Raji (cell line): ENCODE results near the gene PTGIR.

Experiments
- POLR2A ChIP-seq: IDR thresholded peaks from 2 replicates; pipeline ENCODE4 v1.6.1; 2011; ENCODE audit warnings: low read depth, low read length, control low read depth; ENCODE audit not compliant: insufficient read depth

Gene PTGIR

GRCh38 chr19:46610413-46610775 lies 14.5 kb downstream of the PTGIR start:
- no peak for TF ChIP-seq POLR2A

DNA sequence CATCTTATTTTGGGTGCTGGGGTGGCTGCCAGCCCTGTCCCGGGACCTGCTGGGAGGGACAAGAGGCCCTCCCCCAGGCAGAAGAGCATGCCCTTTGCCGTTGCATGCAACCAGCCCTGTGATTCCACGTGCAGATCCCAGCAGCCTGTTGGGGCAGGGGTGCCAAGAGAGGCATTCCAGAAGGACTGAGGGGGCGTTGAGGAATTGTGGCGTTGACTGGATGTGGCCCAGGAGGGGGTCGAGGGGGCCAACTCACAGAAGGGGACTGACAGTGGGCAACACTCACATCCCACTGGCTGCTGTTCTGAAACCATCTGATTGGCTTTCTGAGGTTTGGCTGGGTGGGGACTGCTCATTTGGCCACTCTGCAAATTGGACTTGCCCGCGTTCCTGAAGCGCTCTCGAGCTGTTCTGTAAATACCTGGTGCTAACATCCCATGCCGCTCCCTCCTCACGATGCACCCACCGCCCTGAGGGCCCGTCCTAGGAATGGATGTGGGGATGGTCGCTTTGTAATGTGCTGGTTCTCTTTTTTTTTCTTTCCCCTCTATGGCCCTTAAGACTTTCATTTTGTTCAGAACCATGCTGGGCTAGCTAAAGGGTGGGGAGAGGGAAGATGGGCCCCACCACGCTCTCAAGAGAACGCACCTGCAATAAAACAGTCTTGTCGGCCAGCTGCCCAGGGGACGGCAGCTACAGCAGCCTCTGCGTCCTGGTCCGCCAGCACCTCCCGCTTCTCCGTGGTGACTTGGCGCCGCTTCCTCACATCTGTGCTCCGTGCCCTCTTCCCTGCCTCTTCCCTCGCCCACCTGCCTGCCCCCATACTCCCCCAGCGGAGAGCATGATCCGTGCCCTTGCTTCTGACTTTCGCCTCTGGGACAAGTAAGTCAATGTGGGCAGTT lies 15.1 kb downstream of the PTGIR start:
- TF ChIP-seq POLR2A, result no peak

DNA sequence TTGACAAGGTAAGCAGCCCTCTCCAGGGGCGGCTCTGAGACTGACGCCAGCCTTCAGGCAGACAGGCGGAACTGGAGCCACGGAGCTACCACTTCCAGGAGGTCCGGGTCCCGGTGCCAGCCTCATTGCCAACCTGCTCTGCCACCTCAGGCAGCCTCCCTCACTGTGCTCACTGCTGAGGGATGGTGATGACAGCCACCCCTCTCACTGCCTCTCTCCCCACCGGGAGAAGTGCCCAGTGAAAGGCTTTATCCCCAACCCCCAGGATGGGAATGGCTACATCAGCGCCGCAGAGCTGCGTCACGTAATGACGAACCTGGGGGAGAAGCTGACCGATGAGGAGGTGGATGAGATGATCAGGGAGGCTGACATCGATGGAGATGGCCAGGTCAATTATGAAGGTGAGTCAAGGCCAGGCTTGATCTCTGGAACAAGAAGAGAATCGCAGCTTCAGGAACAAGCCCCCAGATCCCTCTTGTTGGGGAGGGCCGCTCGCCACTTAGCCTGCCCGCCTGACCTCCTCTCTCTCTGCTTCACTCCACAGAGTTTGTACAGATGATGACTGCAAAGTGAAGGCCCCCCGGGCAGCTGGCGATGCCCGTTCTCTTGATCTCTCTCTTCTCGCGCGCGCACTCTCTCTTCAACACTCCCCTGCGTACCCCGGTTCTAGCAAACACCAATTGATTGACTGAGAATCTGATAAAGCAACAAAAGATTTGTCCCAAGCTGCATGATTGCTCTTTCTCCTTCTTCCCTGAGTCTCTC lies 16.1 kb downstream of the PTGIR start:
- TF ChIP-seq POLR2A, result no peak

DNA sequence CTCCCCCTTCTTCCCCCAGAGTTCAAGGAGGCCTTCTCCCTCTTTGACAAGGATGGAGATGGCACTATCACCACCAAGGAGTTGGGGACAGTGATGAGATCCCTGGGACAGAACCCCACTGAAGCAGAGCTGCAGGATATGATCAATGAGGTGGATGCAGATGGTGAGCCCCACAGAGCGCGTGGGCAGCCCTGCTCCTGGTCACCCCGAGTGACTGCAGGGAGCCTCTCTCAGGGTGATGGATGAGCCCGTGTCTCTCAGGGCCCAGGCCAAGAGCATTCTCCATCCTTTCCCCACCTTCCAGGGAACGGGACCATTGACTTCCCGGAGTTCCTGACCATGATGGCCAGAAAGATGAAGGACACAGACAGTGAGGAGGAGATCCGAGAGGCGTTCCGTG lies 16.7 kb downstream of the PTGIR start:
- TF ChIP-seq POLR2A, result no peak

DNA sequence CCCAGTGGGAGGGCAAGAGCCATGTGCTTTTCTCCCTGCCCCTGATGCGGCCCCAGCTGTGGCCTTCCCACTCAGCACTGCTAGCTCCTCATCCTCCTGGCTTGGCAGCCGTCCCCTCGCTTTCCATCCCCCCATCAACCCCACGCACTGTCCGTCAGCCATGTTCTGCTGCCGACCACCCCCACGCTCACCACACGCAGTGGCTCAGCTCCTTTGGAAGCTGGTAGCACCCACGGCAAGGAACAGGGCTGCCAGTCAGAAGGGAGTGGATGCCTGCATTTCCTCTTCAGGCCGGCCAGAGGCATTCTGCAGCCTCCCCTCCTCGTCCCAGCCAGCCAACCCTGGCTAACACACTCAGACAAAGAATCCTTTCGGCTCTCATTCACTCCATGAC lies 17.4 kb downstream of the PTGIR start:
- TF ChIP-seq POLR2A, result no peak

- TF ChIP-seq POLR2A, result no peak
These were observed 18.0 kb downstream of the PTGIR start for GRCh38 chr19:46606681-46607447.

- no peak for TF ChIP-seq POLR2A
These were observed 18.9 kb downstream of the PTGIR start for GRCh38 chr19:46606019-46606418.

GRCh38 chr19:46605356-46605821 lies 19.5 kb downstream of the PTGIR start:
- no peak for TF ChIP-seq POLR2A

DNA sequence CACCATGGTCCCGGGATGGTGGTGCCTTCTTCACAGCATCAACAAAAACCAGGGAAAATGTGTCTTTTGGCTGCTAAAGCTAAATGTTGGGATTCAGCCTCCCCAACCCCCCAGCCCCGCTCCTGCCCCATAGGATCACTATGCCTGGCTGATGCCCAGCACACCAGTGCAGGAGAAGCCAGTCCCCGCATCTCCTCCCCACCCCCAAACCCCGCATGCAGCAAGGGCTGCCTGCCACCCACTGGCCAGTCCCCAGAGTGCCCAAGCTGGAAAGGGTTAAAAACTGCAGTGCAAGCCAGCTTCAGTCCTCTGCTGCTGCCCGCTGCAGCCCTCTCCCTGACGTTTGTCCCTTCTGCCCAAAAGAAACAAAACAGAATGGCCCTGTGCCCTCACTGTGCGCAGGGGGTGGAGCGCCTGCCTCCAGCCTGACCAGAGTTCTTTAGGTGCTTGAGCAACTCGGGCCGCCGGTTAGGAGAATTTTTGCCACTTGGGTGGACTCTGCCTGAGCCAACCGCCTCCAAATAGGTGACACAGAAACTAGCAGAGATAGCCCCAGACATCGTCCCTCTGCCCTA lies 20.0 kb downstream of the PTGIR start:
- TF ChIP-seq POLR2A, result no peak

DNA sequence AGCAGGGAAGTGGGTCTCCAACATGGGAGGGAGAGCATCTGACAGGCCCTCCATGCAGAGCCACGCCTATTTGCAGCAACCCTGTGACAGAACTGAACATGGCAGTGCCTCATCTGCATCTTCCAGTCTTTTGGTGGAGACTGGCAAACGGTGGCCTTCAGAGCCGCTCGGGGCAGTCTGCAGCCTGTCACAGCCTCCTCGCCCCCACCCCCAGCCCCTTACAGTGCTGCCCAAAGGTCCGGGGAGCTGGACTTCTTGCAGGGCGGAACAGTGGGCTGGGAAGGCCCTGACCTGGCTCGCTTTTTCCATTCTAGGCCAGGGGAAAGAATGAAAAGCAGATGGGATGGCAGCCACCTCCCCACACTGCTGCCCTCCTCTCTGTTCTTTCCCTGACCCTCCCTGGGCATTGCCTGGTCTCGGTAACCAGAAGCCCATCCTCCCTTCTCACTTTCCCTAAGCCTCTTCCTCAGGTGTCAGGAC lies 21.1 kb downstream of the PTGIR start:
- TF ChIP-seq POLR2A, result no peak

- no peak for TF ChIP-seq POLR2A
These were observed 21.7 kb downstream of the PTGIR start for GRCh38 chr19:46603195-46603637.

- no peak for TF ChIP-seq POLR2A
These were observed 22.3 kb downstream of the PTGIR start for GRCh38 chr19:46602392-46603194.

DNA sequence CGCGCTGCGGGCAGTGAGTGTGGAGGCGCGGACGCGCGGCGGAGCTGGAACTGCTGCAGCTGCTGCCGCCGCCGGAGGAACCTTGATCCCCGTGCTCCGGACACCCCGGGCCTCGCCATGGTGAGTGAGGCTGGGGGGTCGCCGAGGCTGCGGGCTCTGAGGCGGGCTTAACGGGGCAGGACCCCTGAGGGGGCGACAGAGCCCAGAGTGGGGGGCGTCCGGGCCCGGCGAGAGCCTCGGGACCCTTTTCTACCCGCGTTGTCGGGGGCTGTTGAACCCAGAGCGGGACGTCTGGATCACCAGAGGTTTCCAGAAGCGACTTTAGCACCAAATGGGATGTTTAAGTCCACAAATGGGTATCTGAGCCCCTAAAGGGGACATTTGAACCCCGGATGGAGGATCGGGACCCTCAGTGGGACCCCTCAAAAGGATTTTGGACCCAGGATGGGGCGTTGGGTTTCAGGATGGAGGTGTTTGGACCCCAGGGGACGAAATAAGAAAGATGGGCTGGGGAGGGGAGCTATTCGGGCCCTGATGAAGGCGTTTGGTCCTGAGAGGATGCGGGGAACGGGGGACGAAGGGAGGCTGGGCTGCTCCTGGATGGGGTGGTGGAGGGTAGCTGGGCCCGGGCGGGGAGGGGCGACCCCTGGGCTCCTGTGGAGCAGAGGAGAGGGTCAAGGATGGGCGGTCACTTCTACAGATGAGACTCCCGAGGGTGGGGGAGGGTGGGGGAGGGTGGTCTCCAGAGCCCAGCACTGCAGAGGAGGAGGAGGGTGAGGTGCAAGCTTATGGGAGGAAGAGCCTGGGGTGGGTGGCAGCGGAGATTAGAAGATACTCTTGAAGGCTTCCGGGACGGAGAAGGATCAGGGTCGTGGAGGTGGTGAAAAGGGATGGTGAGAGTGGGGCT lies 23.3 kb downstream of the PTGIR start, which contains the start of gene CALM3:
TSS of gene CALM3 (plus strand) at position 13 of the 907 bp plus-strand sequence. CDS start at position 118, 105 bp downstream.
- peak; percentile 78 for TF ChIP-seq POLR2A
